GM13977 (cell line): ENCODE measurements around the gene GBE1.

ENCODE experiments used
- DNase-seq: peaks from one replicate; pipeline ENCODE4 v3.0.0; 2012; ENCODE audit warnings: low spot score
- CTCF ChIP-seq: IDR thresholded peaks from 2 replicates; pipeline ENCODE4 v1.5.1; 2012; ENCODE audit warnings: mild to moderate bottlenecking, control low read depth; ENCODE audit not compliant: insufficient read depth; ENCODE audit errors: extremely low read depth, missing control alignments
- in situ Hi-C: fragments of 300-500 bp; cut with MboI; formaldehyde crosslinking; loops from one replicate; pipeline ENCODE4 v1.12.0; 2022; ENCODE audit warnings: low sequenced_read_pairs, low pct_unique_long_range_greater_than_20kb, mixed read lengths, inconsistent platforms; ENCODE audit not compliant: unreplicated experiment

Gene GBE1

GRCh38 chr3:81565041-81565440, 196.4 kb downstream of the GBE1 start:
- DNase-seq: no peak
- in situ Hi-C loops: no loop called here
- TF ChIP-seq CTCF: no peak

GRCh38 chr3:81558106-81558505, 203.3 kb downstream of the GBE1 start:
- DNase-seq: no peak
- no peak for TF ChIP-seq CTCF
- in situ Hi-C loops: no loop called here

GRCh38 chr3:81554801-81555200, 206.6 kb downstream of the GBE1 start:
- no peak for TF ChIP-seq CTCF
- DNase-seq: no peak
- in situ Hi-C loops: no loop called here

- in situ Hi-C loops: no loop called here
- no peak for TF ChIP-seq CTCF
- no peak for DNase-seq
Measured at GRCh38 chr3:81554388-81554787, 207.1 kb downstream of the GBE1 start.

- no peak for DNase-seq
- in situ Hi-C loops: no loop called here
- no peak for TF ChIP-seq CTCF
Measured at GRCh38 chr3:81550415-81550814, 211.0 kb downstream of the GBE1 start.

- no peak for TF ChIP-seq CTCF
- DNase-seq: no peak
- in situ Hi-C loops: no loop called here
Measured at GRCh38 chr3:81549831-81550230, 211.6 kb downstream of the GBE1 start.

DNA sequence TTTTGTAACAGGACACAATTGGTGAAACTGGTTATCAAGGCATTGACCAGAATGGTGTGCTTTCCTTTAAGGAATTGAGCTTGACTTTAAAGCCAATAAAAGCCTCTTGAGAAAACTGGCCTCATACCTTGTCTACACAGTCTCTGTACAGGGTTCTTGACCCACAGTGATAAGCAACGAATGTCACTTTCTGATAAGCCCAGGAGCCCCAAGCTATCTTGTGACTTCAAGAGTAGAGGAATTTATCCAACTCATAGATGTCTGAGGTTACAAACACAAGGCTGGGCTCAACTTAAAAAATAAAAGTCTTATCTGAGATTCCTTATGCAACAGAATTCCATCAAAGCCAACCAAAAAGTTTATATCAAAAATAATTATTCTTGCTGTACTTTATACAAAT, 212.1 kb downstream of the GBE1 start:
- in situ Hi-C loops: no loop called here
- no peak for TF ChIP-seq CTCF
- DNase-seq: no peak
